Breast epithelium (tissue), 4 donors: ENCODE results near the gene EXOSC6. TPM values are rescaled to one million over a fixed set of nuclear protein-coding genes. Genes with fewer than 3 reads are reported as not detected.
"Not testable (repeated sequence)": the region's sequence is repeated elsewhere in the genome, so short reads cannot be mapped to it uniquely, and the experiment has no call there.

Source experiments
- DNase-seq, 2 donors: peaks; one replicate each; pipeline ENCODE4 v3.0.0-alpha.2; 2019; ENCODE audit warnings: low spot score in 2 of 2
- H3K27ac ChIP-seq, 2 donors: fragments of 200-600 bp; sonication (generic) in 1 of 2; one replicate each; pipeline ENCODE4 v1.5.1; 2016 to 2019; ENCODE audit warnings: mild to moderate bottlenecking in 1 of 2
- H3K27me3 ChIP-seq, 2 donors: fragments of 200-600 bp; sonication (generic) in 1 of 2; one replicate each; pipeline versions ENCODE4 v1.5.1 to v1.6.0; 2017 to 2019; ENCODE audit warnings: control low read depth in 1 of 2, mild to moderate bottlenecking in 1 of 2
- H3K36me3 ChIP-seq: fragments of 200-600 bp; one replicate; pipeline ENCODE4 v1.5.1; 2019
- H3K4me1 ChIP-seq, 2 donors: fragments of 200-600 bp; sonication (generic); one replicate each; pipeline ENCODE4 v1.5.1; 2016 to 2019; ENCODE audit warnings: control low read depth in 1 of 2
- H3K4me3 ChIP-seq, 3 donors: fragments of 200-600 bp; sonication (generic); 1 replicate in 2 of 3; 2 replicates in 1 of 3; pipeline ENCODE4 v1.5.1; 2016 to 2019; ENCODE audit warnings: mild to moderate bottlenecking in 3 of 3, moderate library complexity in 2 of 3
- H3K9me3 ChIP-seq, 2 donors: fragments of 200-600 bp; sonication (generic) in 1 of 2; one replicate each; pipeline ENCODE4 v1.5.1; 2016 to 2019; ENCODE audit warnings: control low read depth in 1 of 2
- POLR2A ChIP-seq: fragments of 450-650 bp; IDR thresholded peaks from one replicate; pipeline ENCODE4 v1.6.1; 2016; ENCODE audit warnings: antibody characterized with exemption, mild to moderate bottlenecking, moderate library complexity
- POLR2AphosphoS5 ChIP-seq, 3 donors: sonication (generic); formaldehyde crosslinking; IDR thresholded peaks; one replicate each; pipeline ENCODE4 v1.6.1; 2017; ENCODE audit warnings: antibody characterized with exemption in 3 of 3
- intact Hi-C: fragments of 100-400 bp; cut with DNase I; formaldehyde crosslinking; loops from one replicate; pipeline ENCODE4 v1.15.1; 2023; ENCODE audit warnings: low total_unique reads
- total RNA-seq, 3 donors: library from RNA; depleted of rRNA; stranded (reverse); fragments of >200 nt; gene quantifications; one replicate each; pipeline ENCODE4 v1.1.0, GENCODE V29; 2016
- TF ChIP-seq, protein P1 (sequence below), 3 donors: fragments of 450-650 bp; IDR thresholded peaks; one replicate each; pipeline ENCODE4 v1.5.1; 2016 to 2017; ENCODE audit warnings: antibody characterized with exemption in 3 of 3, mild to moderate bottlenecking in 3 of 3, moderate library complexity in 3 of 3

Gene EXOSC6
- total RNA-seq, 3 donors from 2014 or later = 19.7 to 23.2 (median 19.8) TPM

- intact Hi-C loops = no loop called here
- H3K27ac ChIP-seq = no peak overlapping the region
- no peaks in the 10 kb centered on the region for H3K9me3 ChIP-seq
- DNase-seq = no peak
- no peaks in the 10 kb centered on the region for H3K27me3 ChIP-seq
- TF ChIP-seq POLR2AphosphoS5 (IDR thresholded peaks at IDR 0.05) = no peak
- TF ChIP-seq, protein P1, sequence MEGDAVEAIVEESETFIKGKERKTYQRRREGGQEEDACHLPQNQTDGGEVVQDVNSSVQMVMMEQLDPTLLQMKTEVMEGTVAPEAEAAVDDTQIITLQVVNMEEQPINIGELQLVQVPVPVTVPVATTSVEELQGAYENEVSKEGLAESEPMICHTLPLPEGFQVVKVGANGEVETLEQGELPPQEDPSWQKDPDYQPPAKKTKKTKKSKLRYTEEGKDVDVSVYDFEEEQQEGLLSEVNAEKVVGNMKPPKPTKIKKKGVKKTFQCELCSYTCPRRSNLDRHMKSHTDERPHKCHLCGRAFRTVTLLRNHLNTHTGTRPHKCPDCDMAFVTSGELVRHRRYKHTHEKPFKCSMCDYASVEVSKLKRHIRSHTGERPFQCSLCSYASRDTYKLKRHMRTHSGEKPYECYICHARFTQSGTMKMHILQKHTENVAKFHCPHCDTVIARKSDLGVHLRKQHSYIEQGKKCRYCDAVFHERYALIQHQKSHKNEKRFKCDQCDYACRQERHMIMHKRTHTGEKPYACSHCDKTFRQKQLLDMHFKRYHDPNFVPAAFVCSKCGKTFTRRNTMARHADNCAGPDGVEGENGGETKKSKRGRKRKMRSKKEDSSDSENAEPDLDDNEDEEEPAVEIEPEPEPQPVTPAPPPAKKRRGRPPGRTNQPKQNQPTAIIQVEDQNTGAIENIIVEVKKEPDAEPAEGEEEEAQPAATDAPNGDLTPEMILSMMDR (IDR thresholded peaks at IDR 0.05) = no peak
- TF ChIP-seq POLR2A = no peak
- H3K4me3 ChIP-seq = no peak overlapping the region
- no peaks in the 10 kb centered on the region for H3K4me1 ChIP-seq
- no peaks in the 10 kb centered on the region for H3K36me3 ChIP-seq
Observed at GRCh38 chr16:70294385-70295025, 42.8 kb upstream of the EXOSC6 start.

GRCh38 chr16:70292148-70292547 lies 40.4 kb upstream of the EXOSC6 start:
- intact Hi-C loops, H3K27ac ChIP-seq, H3K4me1 ChIP-seq, DNase-seq, H3K9me3 ChIP-seq, H3K36me3 ChIP-seq, H3K27me3 ChIP-seq, H3K4me3 ChIP-seq: not testable (repeated sequence)

- TF ChIP-seq POLR2AphosphoS5 (IDR thresholded peaks at IDR 0.05) (no peak), POLR2A (no peak)
- TF ChIP-seq, protein P1 (IDR thresholded peaks at IDR 0.05) = no peak
- Histone ChIP-seq H3K4me3 (no peak overlapping the region), H3K27me3 (no peaks in the 10 kb centered on the region), H3K36me3 (no peaks in the 10 kb centered on the region), H3K9me3 (no peaks in the 10 kb centered on the region), H3K27ac (no peak overlapping the region), H3K4me1 (no peaks in the 10 kb centered on the region)
- DNase-seq = no peak
- intact Hi-C loops = no loop called here
Observed at GRCh38 chr16:70290949-70291519, 39.3 kb upstream of the EXOSC6 start.

- Histone ChIP-seq H3K4me1 (no peaks in the 10 kb centered on the region), H3K4me3 (peak within 1 kb of the TSS; percentile 66 to 90 (median 71)), H3K27me3 (no peaks in the 10 kb centered on the region), H3K36me3 (no peaks in the 10 kb centered on the region), H3K27ac (peak within 1 kb of the TSS; percentile 92 to 96), H3K9me3 (no peaks in the 10 kb centered on the region)
- TF ChIP-seq, protein P1 (IDR thresholded peaks at IDR 0.05) = peak in 1 of 3 donors; percentile 14
- TF ChIP-seq POLR2A = peak; percentile 87
- TF ChIP-seq POLR2AphosphoS5 (IDR thresholded peaks at IDR 0.05) = peak; percentile 83 to 95 (median 92)
- intact Hi-C loops = no loop called here
- peak; percentile 96 to 98 for DNase-seq
Observed at GRCh38 chr16:70289229-70290094, 37.7 kb upstream of the EXOSC6 start, which contains the start of gene AARS1. Gene AARS1 (minus strand): TSS chr16:70289506. CDS start chr16:70282763, 6,743 bp downstream.

- Histone ChIP-seq H3K4me3 (peak overlapping the region in 2 of 3 donors; percentile 66 to 90), H3K27ac (peak overlapping the region in 1 of 2 donors; percentile 38)
- H3K9me3 ChIP-seq, DNase-seq, intact Hi-C loops, H3K4me1 ChIP-seq, H3K27me3 ChIP-seq, H3K36me3 ChIP-seq: not testable (repeated sequence)
Observed at GRCh38 chr16:70287304-70287971, 35.7 kb upstream of the EXOSC6 start.
